Colonic mucosa (tissue), 4 donors: ENCODE results near the gene MRPL3. TPM values are rescaled to one million over a fixed set of nuclear protein-coding genes. Genes with fewer than 3 reads are reported as not detected.

Experiments used
- DNase-seq: peaks from one replicate; pipeline ENCODE4 v3.0.0-alpha.2; 2020
- H3K27ac ChIP-seq: fragments of 200-600 bp; one replicate; pipeline ENCODE4 v1.8.0; 2021
- H3K27me3 ChIP-seq: fragments of 200-600 bp; one replicate; pipeline ENCODE4 v1.8.0; 2021
- H3K36me3 ChIP-seq: fragments of 200-600 bp; one replicate; pipeline ENCODE4 v1.8.0; 2021
- H3K4me1 ChIP-seq: fragments of 200-600 bp; one replicate; pipeline ENCODE4 v1.8.0; 2021; ENCODE audit warnings: mild to moderate bottlenecking
- H3K4me3 ChIP-seq: fragments of 200-600 bp; one replicate; pipeline ENCODE4 v1.8.0; 2021
- H3K9ac ChIP-seq, 2 donors: one replicate each; pipeline ENCODE4 v1.7.0; 2013; ENCODE audit warnings: control low read depth in 2 of 2, low read depth in 2 of 2, low read length in 2 of 2
- H3K9me3 ChIP-seq: fragments of 200-600 bp; one replicate; pipeline ENCODE4 v1.8.0; 2021
- intact Hi-C: fragments of 100-400 bp; cut with DNase I; formaldehyde crosslinking; loops from one replicate; pipeline ENCODE4 v1.14.1; 2022
- total RNA-seq, 2 donors: library from RNA; stranded (reverse); fragmentation: NEBNext Ultra II Directional in 1 of 2; extraction: Animal tissue kit (Norgen Biotek cat#: 25700) in 1 of 2; gene quantifications; one replicate each; pipeline ENCODE4 v1.2.1, GENCODE V29; 2021
- TF ChIP-seq, protein P1 (sequence below): fragments of 200-600 bp; IDR thresholded peaks from one replicate; pipeline ENCODE4 v1.8.0; 2022; ENCODE audit warnings: antibody characterized with exemption, mild to moderate bottlenecking
- donor health status: healthy.
- donor health status: DM: no; HTN: no; CAD: no.
- donor health status: DM: no; HTN: no; CAD: no.

The MRPL3 gene
- total RNA-seq, 2 donors from 2014 or later: 60.4 to 113 TPM

DNA sequence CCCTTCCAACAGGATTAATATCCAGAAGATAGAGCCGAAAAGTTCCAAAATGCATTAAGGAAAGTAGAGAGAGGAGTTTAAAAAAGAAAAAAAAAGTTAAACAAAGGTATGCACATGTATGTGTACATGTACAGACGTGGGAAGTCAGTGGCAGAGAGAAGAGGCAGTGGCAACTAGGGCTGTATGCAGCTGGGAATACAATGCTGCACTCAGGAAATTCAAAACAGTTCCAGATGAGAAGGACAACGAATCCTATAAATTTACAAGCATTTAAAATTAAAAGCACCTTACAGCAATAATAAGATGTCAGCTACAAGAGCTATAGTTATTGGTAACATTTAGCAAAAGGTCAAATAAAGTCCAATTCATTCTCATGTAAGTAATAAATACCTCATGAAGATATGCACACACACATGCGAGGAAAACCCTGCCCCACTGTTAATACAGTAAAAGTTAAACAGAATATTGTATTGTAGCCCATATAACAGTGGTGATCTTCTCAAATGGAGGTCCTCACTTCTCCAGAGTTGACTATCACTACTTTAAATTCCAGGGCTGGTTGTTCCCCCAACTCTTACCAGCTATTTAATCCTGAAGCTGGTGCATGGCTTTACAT, 18.2 kb downstream of the MRPL3 start:
- no peak overlapping the region for H3K27ac ChIP-seq
- H3K27me3 ChIP-seq: no peaks in the 10 kb centered on the region
- no peak for DNase-seq
- no peak overlapping the region for H3K9ac ChIP-seq
- TF ChIP-seq, protein P1, sequence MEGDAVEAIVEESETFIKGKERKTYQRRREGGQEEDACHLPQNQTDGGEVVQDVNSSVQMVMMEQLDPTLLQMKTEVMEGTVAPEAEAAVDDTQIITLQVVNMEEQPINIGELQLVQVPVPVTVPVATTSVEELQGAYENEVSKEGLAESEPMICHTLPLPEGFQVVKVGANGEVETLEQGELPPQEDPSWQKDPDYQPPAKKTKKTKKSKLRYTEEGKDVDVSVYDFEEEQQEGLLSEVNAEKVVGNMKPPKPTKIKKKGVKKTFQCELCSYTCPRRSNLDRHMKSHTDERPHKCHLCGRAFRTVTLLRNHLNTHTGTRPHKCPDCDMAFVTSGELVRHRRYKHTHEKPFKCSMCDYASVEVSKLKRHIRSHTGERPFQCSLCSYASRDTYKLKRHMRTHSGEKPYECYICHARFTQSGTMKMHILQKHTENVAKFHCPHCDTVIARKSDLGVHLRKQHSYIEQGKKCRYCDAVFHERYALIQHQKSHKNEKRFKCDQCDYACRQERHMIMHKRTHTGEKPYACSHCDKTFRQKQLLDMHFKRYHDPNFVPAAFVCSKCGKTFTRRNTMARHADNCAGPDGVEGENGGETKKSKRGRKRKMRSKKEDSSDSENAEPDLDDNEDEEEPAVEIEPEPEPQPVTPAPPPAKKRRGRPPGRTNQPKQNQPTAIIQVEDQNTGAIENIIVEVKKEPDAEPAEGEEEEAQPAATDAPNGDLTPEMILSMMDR: no peak
- intact Hi-C loops: no loop called here
- no peaks in the 10 kb centered on the region for H3K36me3 ChIP-seq
- no peaks in the 10 kb centered on the region for H3K9me3 ChIP-seq
- no peak overlapping the region for H3K4me3 ChIP-seq
- no peaks in the 10 kb centered on the region for H3K4me1 ChIP-seq

DNA sequence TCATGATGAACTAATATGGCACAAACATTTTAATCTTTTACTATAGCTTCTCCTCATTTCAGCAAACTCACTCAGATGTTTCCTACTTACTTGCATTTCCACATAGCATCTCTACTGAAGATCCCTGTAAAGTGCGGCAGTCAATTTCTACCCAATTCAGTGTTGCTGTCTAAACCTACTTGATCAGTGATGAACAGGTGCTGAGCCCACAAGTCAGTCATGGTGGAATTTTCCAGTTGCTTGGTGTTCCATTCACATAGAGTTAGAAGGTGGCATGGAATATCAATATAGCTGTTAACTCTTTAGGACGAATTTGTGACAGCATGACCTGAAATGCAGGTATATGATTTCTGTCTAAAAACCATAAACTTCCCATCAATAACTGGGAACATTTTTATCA, 22.7 kb downstream of the MRPL3 start:
- H3K27me3 ChIP-seq: no peaks in the 10 kb centered on the region
- TF ChIP-seq, protein P1: no peak
- no peaks in the 10 kb centered on the region for H3K9me3 ChIP-seq

DNA sequence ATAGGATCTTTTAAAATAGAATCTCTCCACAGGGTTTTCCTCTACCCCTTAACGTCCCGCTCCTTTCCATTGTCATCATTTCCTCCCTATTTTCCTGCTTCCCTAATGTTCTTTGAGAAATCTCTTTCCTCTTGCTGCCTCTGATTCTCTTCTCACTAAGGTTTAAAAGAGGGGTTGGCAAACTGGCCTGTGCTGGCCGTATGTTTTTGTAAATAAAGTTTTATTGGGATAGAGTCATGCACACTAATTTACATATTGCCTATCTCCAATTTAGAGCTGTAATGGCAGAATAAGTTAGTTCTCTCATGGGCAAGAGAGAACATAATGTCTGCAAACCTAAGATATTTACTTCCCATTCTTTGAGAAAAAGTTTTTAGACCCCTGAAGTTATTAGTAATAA, 25.0 kb downstream of the MRPL3 start:
- DNase-seq: no peak
- Histone ChIP-seq H3K9ac (no peak overlapping the region), H3K27ac (no peak overlapping the region), H3K36me3 (no peaks in the 10 kb centered on the region), H3K4me3 (no peak overlapping the region), H3K27me3 (no peaks in the 10 kb centered on the region), H3K4me1 (no peaks in the 10 kb centered on the region), H3K9me3 (no peaks in the 10 kb centered on the region)
- intact Hi-C loops: no loop called here
- TF ChIP-seq, protein P1: no peak

More for the DNA sequence above, 22.7 kb downstream of the MRPL3 start:
- Histone ChIP-seq H3K4me3 (no peak overlapping the region), H3K27ac (no peak overlapping the region), H3K4me1 (no peaks in the 10 kb centered on the region), H3K36me3 (no peaks in the 10 kb centered on the region), H3K9ac (no peak overlapping the region)
- intact Hi-C loops: no loop called here
- DNase-seq: no peak

DNA sequence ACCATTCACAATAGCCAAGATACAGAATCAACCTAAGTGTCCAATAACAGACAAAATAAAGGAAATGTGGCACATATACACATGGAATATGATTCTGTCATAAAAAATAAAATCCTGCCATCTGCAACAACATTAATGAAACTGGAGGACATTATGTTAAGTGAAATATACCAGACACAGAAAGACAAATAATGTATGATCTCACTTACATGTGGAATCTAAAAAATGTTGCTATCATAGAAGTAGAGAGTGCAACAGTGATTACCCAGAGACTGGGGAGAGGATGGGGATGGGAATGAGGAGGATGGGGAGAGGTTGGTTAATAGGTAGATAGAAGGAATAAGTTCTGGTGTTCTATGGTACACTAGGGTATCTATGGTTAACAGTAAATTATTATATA, 28.7 kb downstream of the MRPL3 start:
- intact Hi-C loops: no loop called here
- TF ChIP-seq, protein P1: no peak
- Histone ChIP-seq H3K27ac (no peak overlapping the region), H3K36me3 (peaks cover 8% of the 10 kb centered on the region), H3K4me3 (no peak overlapping the region), H3K9ac (no peak overlapping the region), H3K27me3 (no peaks in the 10 kb centered on the region), H3K9me3 (no peaks in the 10 kb centered on the region), H3K4me1 (no peaks in the 10 kb centered on the region)
- DNase-seq: no peak

DNA sequence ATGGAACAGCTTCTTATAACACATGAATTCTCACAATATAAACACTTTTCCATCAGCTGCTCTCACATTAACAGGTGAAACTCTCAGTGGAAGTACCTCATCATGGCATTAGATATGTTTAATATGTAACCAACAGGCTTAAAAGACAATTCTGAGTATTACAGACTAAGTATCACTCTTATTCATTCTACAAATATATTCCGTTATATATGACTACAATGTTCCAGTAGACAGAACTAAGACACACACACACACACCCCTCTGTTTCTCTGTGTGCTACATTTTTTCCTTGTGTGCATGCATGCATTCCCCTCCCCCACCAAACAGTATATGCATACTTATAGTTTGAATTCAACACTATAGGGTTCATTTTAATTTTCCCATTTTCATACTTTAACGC, 32.4 kb downstream of the MRPL3 start:
- intact Hi-C loops: no loop called here
- H3K4me1 ChIP-seq: no peaks in the 10 kb centered on the region
- H3K27ac ChIP-seq: no peak overlapping the region
- peaks cover 8% of the 10 kb centered on the region for H3K36me3 ChIP-seq
- no peaks in the 10 kb centered on the region for H3K9me3 ChIP-seq
- no peak for DNase-seq
- H3K4me3 ChIP-seq: no peak overlapping the region
- H3K9ac ChIP-seq: no peak overlapping the region
- TF ChIP-seq, protein P1: no peak
- no peaks in the 10 kb centered on the region for H3K27me3 ChIP-seq
